ENCODE measurements around the gene NDUFC1.

NDUFC1 gene

GRCh38 chr4:139329665-139330200 lies 27.5 kb upstream of the NDUFC1 start:
- TF ChIP-seq TAF1 (IDR thresholded peaks at IDR 0.05; ENCODE audit: borderline replicate concordance, insufficient read depth, low read length) (no peak), FOXP2 (optimal IDR thresholded peaks at IDR 0.05; ENCODE audit: borderline replicate concordance, extremely low read depth, extremely low read length, insufficient read depth) (no peak), SIN3A (IDR thresholded peaks at IDR 0.05; ENCODE audit: borderline replicate concordance, insufficient read depth, low read length) (no peak)

DNA sequence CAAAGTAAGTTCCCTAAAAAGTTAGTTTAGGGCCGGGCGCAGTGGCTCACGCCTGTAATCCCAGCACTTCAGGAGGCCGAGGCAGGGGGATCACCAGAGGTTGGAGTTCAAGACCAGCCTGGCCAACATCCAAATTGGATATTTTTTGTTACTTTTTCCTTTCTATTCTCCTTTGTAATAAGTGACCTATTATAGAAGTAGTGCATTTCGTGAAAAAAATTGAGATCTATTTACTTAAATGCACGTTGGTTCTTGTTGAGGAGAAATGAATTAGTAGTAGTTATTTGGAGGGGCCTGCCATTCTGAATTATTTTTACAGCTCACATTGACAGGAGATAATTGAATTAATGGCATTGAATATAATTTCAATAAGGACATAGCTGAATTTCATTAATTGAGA lies 22.3 kb upstream of the NDUFC1 start:
- TF ChIP-seq, protein P1, sequence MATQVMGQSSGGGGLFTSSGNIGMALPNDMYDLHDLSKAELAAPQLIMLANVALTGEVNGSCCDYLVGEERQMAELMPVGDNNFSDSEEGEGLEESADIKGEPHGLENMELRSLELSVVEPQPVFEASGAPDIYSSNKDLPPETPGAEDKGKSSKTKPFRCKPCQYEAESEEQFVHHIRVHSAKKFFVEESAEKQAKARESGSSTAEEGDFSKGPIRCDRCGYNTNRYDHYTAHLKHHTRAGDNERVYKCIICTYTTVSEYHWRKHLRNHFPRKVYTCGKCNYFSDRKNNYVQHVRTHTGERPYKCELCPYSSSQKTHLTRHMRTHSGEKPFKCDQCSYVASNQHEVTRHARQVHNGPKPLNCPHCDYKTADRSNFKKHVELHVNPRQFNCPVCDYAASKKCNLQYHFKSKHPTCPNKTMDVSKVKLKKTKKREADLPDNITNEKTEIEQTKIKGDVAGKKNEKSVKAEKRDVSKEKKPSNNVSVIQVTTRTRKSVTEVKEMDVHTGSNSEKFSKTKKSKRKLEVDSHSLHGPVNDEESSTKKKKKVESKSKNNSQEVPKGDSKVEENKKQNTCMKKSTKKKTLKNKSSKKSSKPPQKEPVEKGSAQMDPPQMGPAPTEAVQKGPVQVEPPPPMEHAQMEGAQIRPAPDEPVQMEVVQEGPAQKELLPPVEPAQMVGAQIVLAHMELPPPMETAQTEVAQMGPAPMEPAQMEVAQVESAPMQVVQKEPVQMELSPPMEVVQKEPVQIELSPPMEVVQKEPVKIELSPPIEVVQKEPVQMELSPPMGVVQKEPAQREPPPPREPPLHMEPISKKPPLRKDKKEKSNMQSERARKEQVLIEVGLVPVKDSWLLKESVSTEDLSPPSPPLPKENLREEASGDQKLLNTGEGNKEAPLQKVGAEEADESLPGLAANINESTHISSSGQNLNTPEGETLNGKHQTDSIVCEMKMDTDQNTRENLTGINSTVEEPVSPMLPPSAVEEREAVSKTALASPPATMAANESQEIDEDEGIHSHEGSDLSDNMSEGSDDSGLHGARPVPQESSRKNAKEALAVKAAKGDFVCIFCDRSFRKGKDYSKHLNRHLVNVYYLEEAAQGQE (IDR thresholded peaks at IDR 0.05; ENCODE audit: insufficient read depth in 1 of 2, low read depth in 2 of 2, low read length in 2 of 2) = no peak
- TF ChIP-seq FOXP2 (optimal IDR thresholded peaks at IDR 0.05; ENCODE audit: borderline replicate concordance, extremely low read depth, extremely low read length, insufficient read depth) (no peak), TAF1 (IDR thresholded peaks at IDR 0.05; ENCODE audit: borderline replicate concordance, insufficient read depth, low read length) (no peak), POLR2AphosphoS5 (IDR thresholded peaks at IDR 0.05; ENCODE audit: low read depth, low read length) (no peak), SIN3A (IDR thresholded peaks at IDR 0.05; ENCODE audit: borderline replicate concordance, insufficient read depth, low read length) (no peak)

- TF ChIP-seq FOXP2 (optimal IDR thresholded peaks at IDR 0.05; ENCODE audit: borderline replicate concordance, extremely low read depth, extremely low read length, insufficient read depth) (no peak), SIN3A (IDR thresholded peaks at IDR 0.05; ENCODE audit: borderline replicate concordance, insufficient read depth, low read length) (no peak), TAF1 (IDR thresholded peaks at IDR 0.05; ENCODE audit: borderline replicate concordance, insufficient read depth, low read length) (no peak), POLR2AphosphoS5 (IDR thresholded peaks at IDR 0.05; ENCODE audit: low read depth, low read length) (no peak)
- TF ChIP-seq, protein P1 (IDR thresholded peaks at IDR 0.05; ENCODE audit: insufficient read depth in 1 of 2, low read depth in 2 of 2, low read length in 2 of 2) = no peak
Observed at GRCh38 chr4:139319571-139319970, 17.3 kb upstream of the NDUFC1 start.

- no peak for TF ChIP-seq POLR2AphosphoS5 (IDR thresholded peaks at IDR 0.05; ENCODE audit: low read depth, low read length)
- no peak for TF ChIP-seq FOXP2 (optimal IDR thresholded peaks at IDR 0.05; ENCODE audit: borderline replicate concordance, extremely low read depth, extremely low read length, insufficient read depth)
- TF ChIP-seq, protein P1 (IDR thresholded peaks at IDR 0.05; ENCODE audit: insufficient read depth in 1 of 2, low read depth in 2 of 2, low read length in 2 of 2) = no peak
- no peak for TF ChIP-seq SIN3A (IDR thresholded peaks at IDR 0.05; ENCODE audit: borderline replicate concordance, insufficient read depth, low read length)
Observed at GRCh38 chr4:139317635-139318034, 15.4 kb upstream of the NDUFC1 start.

DNA sequence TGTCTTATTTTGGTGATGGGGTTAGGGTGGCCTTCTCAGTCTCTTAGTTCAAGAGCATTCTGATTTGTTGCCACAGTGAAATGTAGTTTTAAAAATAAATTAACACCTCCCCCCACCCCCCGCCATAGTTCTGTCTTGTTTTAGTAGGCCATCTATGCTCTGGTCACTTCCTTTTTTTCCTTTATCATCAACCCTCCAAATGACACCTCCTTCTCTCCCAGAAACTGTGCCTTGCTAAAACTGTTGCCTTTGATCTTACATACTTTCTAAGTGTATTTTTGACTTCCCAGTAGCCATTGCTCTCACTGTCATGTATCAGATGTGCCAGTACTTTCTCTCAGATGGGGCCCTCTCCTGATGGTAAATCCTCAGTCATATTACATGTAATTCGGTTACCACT lies 14.5 kb upstream of the NDUFC1 start:
- TF ChIP-seq FOXP2 (optimal IDR thresholded peaks at IDR 0.05; ENCODE audit: borderline replicate concordance, extremely low read depth, extremely low read length, insufficient read depth) (no peak), POLR2AphosphoS5 (IDR thresholded peaks at IDR 0.05; ENCODE audit: low read depth, low read length) (no peak), TAF1 (IDR thresholded peaks at IDR 0.05; ENCODE audit: borderline replicate concordance, insufficient read depth, low read length) (no peak), SIN3A (IDR thresholded peaks at IDR 0.05; ENCODE audit: borderline replicate concordance, insufficient read depth, low read length) (no peak)
- TF ChIP-seq, protein P1 (IDR thresholded peaks at IDR 0.05; ENCODE audit: insufficient read depth in 1 of 2, low read depth in 2 of 2, low read length in 2 of 2) = no peak

Data from PFSK-1 (cell line).